Measurements from ENCODE around the gene KITLG.
"Not testable (repeated sequence)": the region's sequence is repeated elsewhere in the genome, so short reads cannot be mapped to it uniquely, and the experiment has no call there.

The KITLG gene

GRCh38 chr12:88472775-88473174 lies 107.5 kb downstream of the KITLG start:
- DNase-seq = no peak

DNA sequence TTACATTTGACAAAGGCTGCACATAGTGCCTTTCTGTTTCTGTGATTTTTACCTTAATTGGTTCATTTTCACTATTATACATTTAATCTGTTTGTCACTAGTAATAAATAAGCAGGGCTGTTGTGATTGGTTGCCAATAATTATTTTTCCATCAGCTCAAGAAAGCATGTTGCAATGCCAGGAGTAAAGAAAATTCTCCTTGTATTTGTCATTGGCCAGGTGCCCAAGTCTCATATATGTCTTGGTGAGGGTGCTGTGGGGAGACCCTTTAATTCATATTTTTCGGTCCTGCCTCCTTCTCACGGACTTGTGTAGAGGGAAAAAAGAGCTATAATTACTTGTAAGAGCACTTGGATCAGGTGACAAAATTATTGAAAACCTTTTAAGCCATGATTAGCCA lies 108.0 kb downstream of the KITLG start:
- no peak for DNase-seq

GRCh38 chr12:88471331-88472045 lies 108.8 kb downstream of the KITLG start:
- no peak for DNase-seq

DNA sequence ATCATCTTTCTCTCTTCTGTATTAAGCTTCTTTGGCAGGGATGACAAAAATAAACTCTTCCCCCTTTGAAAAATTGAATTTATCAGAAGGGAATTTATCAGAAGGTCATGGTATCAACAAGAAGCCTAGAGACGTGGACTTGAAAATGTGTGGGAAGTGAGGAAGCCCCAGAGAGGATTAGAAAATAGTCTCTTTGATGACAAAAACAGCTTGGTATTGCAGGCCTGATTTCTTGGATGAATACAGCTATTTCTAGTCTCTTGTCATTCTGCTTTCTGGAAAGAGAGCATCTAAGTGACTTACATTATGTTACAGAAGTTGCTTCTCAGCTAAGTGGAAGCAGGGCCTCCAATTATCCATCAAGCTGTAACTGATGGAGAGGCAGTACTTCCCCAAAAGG lies 111.1 kb downstream of the KITLG start:
- no peak for DNase-seq

DNA sequence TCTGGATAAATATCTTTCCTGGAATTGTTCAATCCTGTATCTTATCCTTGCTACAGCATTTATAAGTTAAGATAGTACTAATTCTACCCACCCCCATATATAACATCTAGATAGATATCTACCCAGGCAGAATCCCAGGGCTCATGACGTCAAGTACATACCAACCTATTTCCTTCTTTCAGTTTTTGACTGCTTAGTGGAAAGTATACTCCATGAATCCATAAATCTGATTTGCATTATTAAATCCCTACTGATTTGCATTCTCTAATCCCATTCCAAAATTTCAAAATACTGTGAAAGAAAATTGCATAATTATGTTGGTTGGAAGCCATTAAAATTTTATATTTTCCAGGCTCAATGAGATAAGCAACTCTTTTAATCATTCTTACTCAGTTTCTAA lies 111.7 kb downstream of the KITLG start:
- DNase-seq = no peak

DNA sequence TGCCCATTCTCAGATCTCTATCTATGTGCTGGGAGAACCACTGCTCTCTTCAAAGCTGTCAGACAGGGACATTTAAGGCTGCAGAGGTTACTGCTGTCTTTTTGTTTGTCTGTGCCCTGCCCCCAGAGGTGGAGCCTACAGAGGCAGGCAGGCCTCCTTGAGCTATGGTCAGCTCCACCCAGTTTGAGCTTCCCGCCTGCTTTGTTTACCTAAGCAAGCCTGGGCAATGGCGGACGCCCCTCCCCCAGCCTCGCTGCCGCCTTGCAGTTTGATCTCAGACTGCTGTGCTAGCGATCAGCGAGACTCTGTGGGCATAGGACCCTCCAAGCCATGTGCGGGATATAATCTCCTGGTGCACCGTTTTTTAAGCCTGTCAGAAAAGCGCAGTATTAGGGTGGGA lies 113.6 kb downstream of the KITLG start:
- DNase-seq = not testable (repeated sequence)

GRCh38 chr12:88458327-88458726 lies 121.9 kb downstream of the KITLG start:
- no peak for DNase-seq

DNA sequence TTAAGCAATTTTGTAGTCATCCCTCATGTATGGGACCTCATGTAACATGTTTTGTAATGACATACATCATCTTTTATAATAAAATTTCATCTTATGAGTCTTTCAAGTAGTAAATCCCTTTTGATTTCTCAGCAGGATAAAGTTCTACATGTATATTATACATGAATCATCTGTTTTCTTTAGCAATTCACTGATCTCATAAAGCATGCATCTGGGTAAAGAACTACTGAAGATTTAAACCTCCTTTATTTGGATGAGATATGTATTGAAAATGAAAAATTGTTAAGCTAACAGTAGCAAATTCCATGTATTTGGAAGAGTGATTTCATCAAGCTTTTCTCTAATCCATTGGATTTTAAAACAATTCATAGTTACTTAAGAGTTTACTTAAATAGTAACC lies 126.9 kb downstream of the KITLG start:
- no peak for DNase-seq

DNA sequence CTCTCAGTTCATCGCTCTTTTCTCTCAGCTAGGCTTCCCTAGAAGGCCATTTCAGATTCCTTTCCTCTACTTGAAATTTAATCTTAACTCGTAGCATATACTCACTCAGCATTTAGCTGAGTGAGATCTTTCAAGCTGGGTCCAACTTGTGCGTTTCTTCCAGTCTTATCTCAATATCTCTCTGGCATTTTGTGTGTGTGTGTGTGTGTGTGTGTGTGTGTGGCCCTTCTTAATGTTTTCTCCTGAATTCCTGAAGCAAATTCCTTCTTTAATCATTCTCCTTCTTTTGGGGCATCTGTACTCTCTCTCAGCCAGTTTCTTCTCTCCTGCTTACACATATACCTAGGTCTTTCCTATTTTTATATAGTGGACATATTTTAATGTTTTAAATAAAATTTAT lies 129.1 kb downstream of the KITLG start:
- DNase-seq = no peak

- DNase-seq = no peak
These were observed 130.1 kb downstream of the KITLG start for GRCh38 chr12:88450136-88450535.

DNA sequence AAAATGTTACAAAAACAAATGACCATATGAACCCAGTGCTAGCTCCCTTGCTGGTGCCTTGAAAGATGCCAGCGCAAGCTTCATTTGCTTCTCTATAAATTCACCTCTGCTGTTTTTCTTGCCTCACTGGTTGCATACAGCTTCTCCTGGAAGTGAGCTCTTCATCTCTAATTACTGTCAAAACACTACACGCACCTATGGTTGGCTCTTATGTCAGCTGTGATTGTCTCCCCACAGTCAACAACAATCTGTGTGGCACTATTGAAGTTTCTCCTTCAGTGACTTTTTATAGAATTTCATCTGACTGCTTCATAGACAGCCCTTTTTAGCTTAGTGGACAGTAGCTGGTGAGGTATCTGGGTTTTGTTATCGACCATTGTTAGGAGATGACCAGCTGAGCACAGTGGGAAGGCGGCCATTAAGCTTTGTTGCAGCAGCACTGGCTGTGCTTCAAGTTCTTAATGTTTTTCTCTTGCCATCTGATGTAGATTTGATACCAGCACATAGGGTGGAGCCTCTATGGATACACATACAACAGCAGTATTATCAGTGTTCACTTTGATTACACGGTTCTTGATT lies 131.8 kb downstream of the KITLG start:
- no peak for DNase-seq

DNA sequence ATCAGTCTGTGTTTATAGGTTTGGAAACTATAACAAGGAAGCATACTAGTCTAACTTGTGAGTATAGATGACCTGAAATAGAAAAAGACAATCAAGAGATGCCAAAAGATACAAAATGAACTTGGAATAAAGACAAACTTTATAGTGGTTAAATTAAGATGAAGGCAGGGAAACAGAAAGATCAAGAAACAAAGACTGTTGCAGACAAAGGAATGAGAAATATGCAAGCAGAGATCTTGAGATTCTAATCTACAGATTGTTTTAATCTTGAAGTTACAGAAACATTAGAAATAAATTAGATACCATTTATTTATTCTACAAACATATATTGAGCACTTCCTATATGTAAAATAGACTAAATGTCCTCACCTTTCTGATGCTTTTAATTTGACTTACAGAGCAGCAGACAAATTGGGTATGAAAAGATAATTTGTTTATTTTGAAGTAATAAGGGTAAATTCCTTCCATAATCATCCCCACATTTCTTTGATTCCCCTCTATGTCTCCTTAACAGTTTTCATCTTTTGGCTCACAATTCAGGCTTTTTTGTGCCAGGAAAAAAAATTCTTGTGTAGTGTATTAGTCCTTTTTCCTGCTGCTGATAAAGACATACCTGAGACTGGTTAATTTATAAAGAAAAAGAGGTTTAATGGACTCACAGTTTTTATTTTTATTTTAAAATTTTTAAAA lies 134.4 kb downstream of the KITLG start:
- DNase-seq = no peak

DNA sequence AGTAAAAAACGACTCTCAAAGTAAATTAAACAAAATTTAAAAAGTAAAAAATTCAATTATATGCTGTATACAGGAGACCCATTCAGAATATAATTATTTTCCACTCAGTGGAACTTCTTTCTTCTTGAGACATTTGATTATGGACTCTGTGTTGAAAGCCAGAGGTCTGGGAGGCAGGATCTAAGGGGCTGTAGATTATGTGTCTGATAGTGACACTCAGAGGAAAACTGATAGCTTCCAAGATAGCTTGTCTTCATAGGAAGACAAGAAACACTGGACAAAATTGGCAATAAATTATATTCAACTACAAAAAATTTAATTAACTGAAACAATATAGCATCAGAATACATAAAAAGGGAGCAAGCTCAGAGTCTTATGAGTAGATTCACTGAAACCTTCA lies 135.8 kb downstream of the KITLG start:
- no peak for DNase-seq

Data from CD4-positive, alpha-beta T cell treated with Interferon alpha-2 for 1 hour (primary cell).